Measurements from ENCODE around the gene ESR2.

The ESR2 gene

GRCh38 chr14:64092338-64092737 is 201.8 kb downstream of the ESR2 start:
- in situ Hi-C loops (cut with HindIII; ENCODE audit: low sequenced_read_pairs): no loop called here

- in situ Hi-C loops (cut with HindIII; ENCODE audit: low sequenced_read_pairs): no loop called here
Measured at GRCh38 chr14:64091217-64091616, 203.0 kb downstream of the ESR2 start.

- in situ Hi-C loops (cut with HindIII; ENCODE audit: low sequenced_read_pairs): no loop called here
Measured at GRCh38 chr14:64089920-64090319, 204.3 kb downstream of the ESR2 start.

- in situ Hi-C loops (cut with HindIII; ENCODE audit: low sequenced_read_pairs): no loop called here
Measured at GRCh38 chr14:64088647-64088964, 205.6 kb downstream of the ESR2 start.

- in situ Hi-C loops (cut with HindIII; ENCODE audit: low sequenced_read_pairs): no loop called here
Measured at GRCh38 chr14:64082837-64083236, 211.3 kb downstream of the ESR2 start.

GRCh38 chr14:64081174-64081746 is 212.9 kb downstream of the ESR2 start:
- in situ Hi-C loops (cut with HindIII; ENCODE audit: low sequenced_read_pairs): no loop called here

GRCh38 chr14:64080452-64080851 is 213.7 kb downstream of the ESR2 start:
- in situ Hi-C loops (cut with HindIII; ENCODE audit: low sequenced_read_pairs): no loop called here

- in situ Hi-C loops (cut with HindIII; ENCODE audit: low sequenced_read_pairs): no loop called here
Measured at GRCh38 chr14:64075613-64076005, 218.6 kb downstream of the ESR2 start.

GRCh38 chr14:64074961-64075612 is 219.1 kb downstream of the ESR2 start:
- in situ Hi-C loops (cut with HindIII; ENCODE audit: low sequenced_read_pairs): no loop called here

GRCh38 chr14:64069634-64070359 is 224.4 kb downstream of the ESR2 start:
- in situ Hi-C loops (cut with HindIII; ENCODE audit: low sequenced_read_pairs): no loop called here

- in situ Hi-C loops (cut with HindIII; ENCODE audit: low sequenced_read_pairs): no loop called here
Measured at GRCh38 chr14:64064447-64064846, 229.7 kb downstream of the ESR2 start.

GRCh38 chr14:64062381-64063115 is 231.6 kb downstream of the ESR2 start:
- in situ Hi-C loops (cut with HindIII; ENCODE audit: low sequenced_read_pairs): no loop called here

GRCh38 chr14:64061706-64062105 is 232.5 kb downstream of the ESR2 start:
- in situ Hi-C loops (cut with HindIII; ENCODE audit: low sequenced_read_pairs): no loop called here

GRCh38 chr14:64061115-64061514 is 233.1 kb downstream of the ESR2 start:
- in situ Hi-C loops (cut with HindIII; ENCODE audit: low sequenced_read_pairs): no loop called here

GRCh38 chr14:64060648-64061096 is 233.5 kb downstream of the ESR2 start:
- in situ Hi-C loops (cut with HindIII; ENCODE audit: low sequenced_read_pairs): no loop called here

- in situ Hi-C loops (cut with HindIII; ENCODE audit: low sequenced_read_pairs): no loop called here
Measured at GRCh38 chr14:64060199-64060545, 234.0 kb downstream of the ESR2 start.

- in situ Hi-C loops (cut with HindIII; ENCODE audit: low sequenced_read_pairs): no loop called here
Measured at GRCh38 chr14:64059454-64060198, 234.5 kb downstream of the ESR2 start.

GRCh38 chr14:64053694-64054669 is 240.2 kb downstream of the ESR2 start:
- in situ Hi-C loops (cut with HindIII; ENCODE audit: low sequenced_read_pairs): no loop called here

- in situ Hi-C loops (cut with HindIII; ENCODE audit: low sequenced_read_pairs): no loop called here
Measured at GRCh38 chr14:64049616-64050381, 244.4 kb downstream of the ESR2 start.

Data from DLD1 (cell line).